IgD-negative memory B cell (primary cell): ENCODE results near the gene PSMD2. TPM values are rescaled to one million over a fixed set of nuclear protein-coding genes. Genes with fewer than 3 reads are reported as not detected.
"Not testable (repeated sequence)": the region's sequence is repeated elsewhere in the genome, so short reads cannot be mapped to it uniquely, and the experiment has no call there.

Experiments
- H3K27ac Mint-ChIP-seq, 3 donors: one replicate each; pipeline ENCODE4 v1.8.0; 2020 to 2022; ENCODE audit warnings: mild to moderate bottlenecking in 3 of 3, mixed read lengths in 3 of 3, moderate library complexity in 1 of 3
- H3K27me3 Mint-ChIP-seq: one replicate; pipeline ENCODE4 v1.8.0; 2021; ENCODE audit warnings: mixed read lengths
- H3K36me3 Mint-ChIP-seq: one replicate; pipeline ENCODE4 v1.8.0; 2020; ENCODE audit warnings: mild to moderate bottlenecking, mixed read lengths
- H3K4me1 Mint-ChIP-seq, 3 donors: one replicate each; pipeline ENCODE4 v1.8.0; 2020 to 2022; ENCODE audit warnings: mixed read lengths in 3 of 3, mild to moderate bottlenecking in 1 of 3
- H3K4me3 Mint-ChIP-seq, 4 donors: one replicate each; pipeline ENCODE4 v1.8.0; 2020 to 2022; ENCODE audit warnings: mild to moderate bottlenecking in 4 of 4, mixed read lengths in 4 of 4, moderate library complexity in 3 of 4
- H3K9me3 Mint-ChIP-seq, 3 donors: one replicate each; pipeline ENCODE4 v1.8.0; 2020 to 2021; ENCODE audit warnings: mixed read lengths in 3 of 3, mild to moderate bottlenecking in 1 of 3
- polyA plus RNA-seq: library from polyadenylated mRNA; unstranded; fragments of 300-500 nt; fragmentation: Illumina TruSeq; gene quantifications from one replicate; pipeline ENCODE4 v1.2.3, GENCODE V29; 2021

The PSMD2 gene
- polyA plus RNA-seq, 1 donor from 2014 or later = 143 TPM

GRCh38 chr3:184336547-184337398 is 37.7 kb downstream of the PSMD2 start:
- Mint-ChIP-seq H3K4me3 (peak overlapping the region; percentile 83 to 96 (median 90)), H3K36me3 (peaks cover 8% of the 10 kb centered on the region), H3K4me1 (peaks cover 5 to 23% (median 17%) of the 10 kb centered on the region in 3 donors), H3K27me3 (no peaks in the 10 kb centered on the region), H3K27ac (peak overlapping the region; percentile 61 to 92 (median 87)), H3K9me3 (no peaks in the 10 kb centered on the region)

GRCh38 chr3:184337399-184337714 is 38.3 kb downstream of the PSMD2 start, which contains the start of gene FAM131A:
Gene FAM131A, plus strand, starts transcription at chr3:184337600. Its CDS starts 31 bp downstream, at chr3:184337631.
- H3K27me3 Mint-ChIP-seq = no peaks in the 10 kb centered on the region
- peaks cover 5 to 23% (median 17%) of the 10 kb centered on the region in 3 donors for H3K4me1 Mint-ChIP-seq
- H3K36me3 Mint-ChIP-seq = peaks cover 8% of the 10 kb centered on the region
- peak within 1 kb of the TSS; percentile 61 to 92 (median 87) for H3K27ac Mint-ChIP-seq
- H3K9me3 Mint-ChIP-seq = no peaks in the 10 kb centered on the region
- H3K4me3 Mint-ChIP-seq = peak within 1 kb of the TSS; percentile 83 to 96 (median 90)

- H3K36me3 Mint-ChIP-seq = peaks cover 8% of the 10 kb centered on the region
- no peaks in the 10 kb centered on the region for H3K27me3 Mint-ChIP-seq
- peak overlapping the region in 2 of 3 donors; percentile 15 to 87 for H3K27ac Mint-ChIP-seq
- H3K4me3 Mint-ChIP-seq = peak overlapping the region in 3 of 4 donors; percentile 79 to 83 (median 83)
- H3K9me3 Mint-ChIP-seq = no peaks in the 10 kb centered on the region
- H3K4me1 Mint-ChIP-seq = peaks cover 5 to 22% (median 17%) of the 10 kb centered on the region in 3 donors
Observed at GRCh38 chr3:184337981-184338380, 38.9 kb downstream of the PSMD2 start.

- H3K36me3 Mint-ChIP-seq = peaks cover 8% of the 10 kb centered on the region
- H3K27me3 Mint-ChIP-seq = no peaks in the 10 kb centered on the region
- H3K4me3 Mint-ChIP-seq = peak overlapping the region in 2 of 4 donors; percentile 12 to 15
- peak overlapping the region in 1 of 3 donors; percentile 40 for H3K27ac Mint-ChIP-seq
- no peaks in the 10 kb centered on the region for H3K9me3 Mint-ChIP-seq
- H3K4me1 Mint-ChIP-seq = peaks cover 5 to 22% (median 17%) of the 10 kb centered on the region in 3 donors
Observed at GRCh38 chr3:184338511-184338945, 39.5 kb downstream of the PSMD2 start.

- Mint-ChIP-seq H3K36me3 (peaks cover 8% of the 10 kb centered on the region), H3K4me3 (peak overlapping the region in 2 of 4 donors; percentile 12 to 33), H3K27ac (peak overlapping the region in 1 of 3 donors; percentile 40), H3K27me3 (no peaks in the 10 kb centered on the region), H3K9me3 (no peaks in the 10 kb centered on the region), H3K4me1 (peaks cover 5 to 22% (median 17%) of the 10 kb centered on the region in 3 donors)
Observed at GRCh38 chr3:184339001-184339400, 40.0 kb downstream of the PSMD2 start.

GRCh38 chr3:184339451-184340135 is 40.6 kb downstream of the PSMD2 start:
- not testable (repeated sequence) for H3K27ac Mint-ChIP-seq, H3K36me3 Mint-ChIP-seq, H3K9me3 Mint-ChIP-seq, H3K4me3 Mint-ChIP-seq, H3K27me3 Mint-ChIP-seq
- peaks cover 5 to 22% (median 17%) of the 10 kb centered on the region in 3 donors for H3K4me1 Mint-ChIP-seq

GRCh38 chr3:184341925-184342324 is 42.9 kb downstream of the PSMD2 start:
- Mint-ChIP-seq H3K27me3 (no peaks in the 10 kb centered on the region), H3K4me3 (no peak overlapping the region), H3K27ac (no peak overlapping the region), H3K36me3 (peaks cover 6% of the 10 kb centered on the region), H3K9me3 (no peaks in the 10 kb centered on the region), H3K4me1 (peaks cover 0 to 11% (median 6%) of the 10 kb centered on the region in 3 donors)

GRCh38 chr3:184343200-184343876 is 44.3 kb downstream of the PSMD2 start:
- Mint-ChIP-seq H3K4me1 (peaks cover 0 to 3% (median 0%) of the 10 kb centered on the region in 3 donors), H3K4me3 (no peak overlapping the region), H3K27me3 (no peaks in the 10 kb centered on the region), H3K27ac (no peak overlapping the region), H3K36me3 (peaks cover 6% of the 10 kb centered on the region), H3K9me3 (no peaks in the 10 kb centered on the region)

GRCh38 chr3:184344579-184345316 is 45.7 kb downstream of the PSMD2 start:
- no peaks in the 10 kb centered on the region for H3K9me3 Mint-ChIP-seq
- H3K36me3 Mint-ChIP-seq = peaks cover 6% of the 10 kb centered on the region
- H3K27me3 Mint-ChIP-seq = no peaks in the 10 kb centered on the region
- H3K4me3 Mint-ChIP-seq = no peak overlapping the region
- H3K4me1 Mint-ChIP-seq = peaks cover 0 to 3% (median 0%) of the 10 kb centered on the region in 3 donors
- H3K27ac Mint-ChIP-seq = no peak overlapping the region

GRCh38 chr3:184345317-184346144 is 46.5 kb downstream of the PSMD2 start:
- H3K4me3 Mint-ChIP-seq = no peak overlapping the region
- no peaks in the 10 kb centered on the region for H3K27me3 Mint-ChIP-seq
- no peak overlapping the region for H3K27ac Mint-ChIP-seq
- peaks cover 8% of the 10 kb centered on the region for H3K36me3 Mint-ChIP-seq
- no peaks in the 10 kb centered on the region for H3K9me3 Mint-ChIP-seq
- peaks cover 0 to 3% (median 0%) of the 10 kb centered on the region in 3 donors for H3K4me1 Mint-ChIP-seq

- peaks cover 2% of the 10 kb centered on the region for H3K36me3 Mint-ChIP-seq
- no peaks in the 10 kb centered on the region for H3K27me3 Mint-ChIP-seq
- H3K27ac Mint-ChIP-seq = peak overlapping the region in 1 of 3 donors; percentile 14
- H3K9me3 Mint-ChIP-seq = no peaks in the 10 kb centered on the region
- no peaks in the 10 kb centered on the region for H3K4me1 Mint-ChIP-seq
- H3K4me3 Mint-ChIP-seq = no peak overlapping the region
Observed at GRCh38 chr3:184346480-184347190, 47.6 kb downstream of the PSMD2 start.

- Mint-ChIP-seq H3K4me1 (no peaks in the 10 kb centered on the region), H3K4me3 (no peak overlapping the region), H3K9me3 (no peaks in the 10 kb centered on the region), H3K27ac (no peak overlapping the region), H3K36me3 (peaks cover 2% of the 10 kb centered on the region), H3K27me3 (no peaks in the 10 kb centered on the region)
Observed at GRCh38 chr3:184347321-184348056, 48.4 kb downstream of the PSMD2 start.

GRCh38 chr3:184348057-184348382 is 49.0 kb downstream of the PSMD2 start:
- H3K4me1 Mint-ChIP-seq = no peaks in the 10 kb centered on the region
- no peaks in the 10 kb centered on the region for H3K27me3 Mint-ChIP-seq
- H3K4me3 Mint-ChIP-seq = no peak overlapping the region
- no peaks in the 10 kb centered on the region for H3K9me3 Mint-ChIP-seq
- no peak overlapping the region for H3K27ac Mint-ChIP-seq
- H3K36me3 Mint-ChIP-seq = peaks cover 2% of the 10 kb centered on the region
